ENCODE results near the gene KAZN.

The KAZN gene

GRCh38 chr1:14949836-14950713, 351.6 kb downstream of the KAZN start:
- no peaks in the 10 kb centered on the region for H3K27me3 ChIP-seq (ENCODE audit: control insufficient read depth, insufficient read depth, low read length)
- no peak overlapping the region for H3K4me3 ChIP-seq (ENCODE audit: low read depth, low read length)
- H3K27ac ChIP-seq (ENCODE audit: low read depth, low read length) = no peak overlapping the region
- H3K4me1 ChIP-seq (ENCODE audit: control insufficient read depth, insufficient read depth, low read length) = peaks cover 35% of the 10 kb centered on the region
- no peak overlapping the region for H3K9ac ChIP-seq (ENCODE audit: low read length)
- H3K9me3 ChIP-seq (ENCODE audit: control insufficient read depth, insufficient read depth, low read depth, low read length) = peaks cover 10% of the 10 kb centered on the region
- H3K36me3 ChIP-seq (ENCODE audit: control insufficient read depth, insufficient read depth, low read length) = no peaks in the 10 kb centered on the region

GRCh38 chr1:14951766-14952165, 353.3 kb downstream of the KAZN start:
- peaks cover 10% of the 10 kb centered on the region for H3K9me3 ChIP-seq (ENCODE audit: control insufficient read depth, insufficient read depth, low read depth, low read length)
- no peak overlapping the region for H3K4me3 ChIP-seq (ENCODE audit: low read depth, low read length)
- H3K9ac ChIP-seq (ENCODE audit: low read length) = no peak overlapping the region
- no peak overlapping the region for H3K27ac ChIP-seq (ENCODE audit: low read depth, low read length)
- peaks cover 23% of the 10 kb centered on the region for H3K4me1 ChIP-seq (ENCODE audit: control insufficient read depth, insufficient read depth, low read length)
- H3K36me3 ChIP-seq (ENCODE audit: control insufficient read depth, insufficient read depth, low read length) = no peaks in the 10 kb centered on the region
- H3K27me3 ChIP-seq (ENCODE audit: control insufficient read depth, insufficient read depth, low read length) = no peaks in the 10 kb centered on the region

DNA sequence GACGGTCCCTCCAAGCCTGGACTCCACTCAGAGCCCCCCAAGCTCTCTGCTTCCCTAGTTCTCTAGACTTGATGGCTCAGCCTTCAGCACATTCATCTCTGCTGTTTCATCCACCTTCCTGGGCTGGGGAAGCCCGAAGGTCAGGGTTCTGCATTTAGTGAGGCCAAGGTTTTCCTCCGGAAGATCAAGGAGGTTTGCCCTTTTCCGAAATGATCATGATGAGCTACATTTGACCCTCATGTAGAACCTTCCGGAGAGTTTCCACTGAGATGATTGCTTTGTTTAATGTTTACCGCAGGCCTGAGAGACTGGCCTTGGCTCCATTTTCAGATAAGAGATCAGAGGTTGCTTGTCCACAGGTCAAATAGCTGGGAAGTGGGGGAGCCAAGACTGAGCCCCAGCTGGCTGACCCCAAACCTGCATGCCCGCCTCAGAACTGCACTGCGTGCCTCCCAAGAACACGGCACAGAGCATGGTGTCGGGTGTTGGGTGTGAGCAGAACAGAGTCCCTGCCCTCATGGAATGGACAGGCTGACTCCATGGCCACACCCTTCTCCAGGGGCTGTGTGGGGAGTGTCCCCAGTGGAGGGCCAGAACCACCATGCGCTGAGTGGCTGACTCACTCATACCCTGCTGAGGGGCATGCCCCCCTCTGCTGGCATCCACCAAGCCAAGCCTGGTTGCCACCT, 354.3 kb downstream of the KAZN start:
- peaks cover 20% of the 10 kb centered on the region for H3K4me1 ChIP-seq (ENCODE audit: control insufficient read depth, insufficient read depth, low read length)

GRCh38 chr1:14954210-14954609, 355.7 kb downstream of the KAZN start:
- peaks cover 20% of the 10 kb centered on the region for H3K4me1 ChIP-seq (ENCODE audit: control insufficient read depth, insufficient read depth, low read length)
- H3K36me3 ChIP-seq (ENCODE audit: control insufficient read depth, insufficient read depth, low read length) = no peaks in the 10 kb centered on the region
- no peak overlapping the region for H3K27ac ChIP-seq (ENCODE audit: low read depth, low read length)
- peaks cover 10% of the 10 kb centered on the region for H3K9me3 ChIP-seq (ENCODE audit: control insufficient read depth, insufficient read depth, low read depth, low read length)
- H3K9ac ChIP-seq (ENCODE audit: low read length) = no peak overlapping the region
- no peaks in the 10 kb centered on the region for H3K27me3 ChIP-seq (ENCODE audit: control insufficient read depth, insufficient read depth, low read length)
- no peak overlapping the region for H3K4me3 ChIP-seq (ENCODE audit: low read depth, low read length)

More for the DNA sequence above, 354.3 kb downstream of the KAZN start:
- Histone ChIP-seq H3K9ac (ENCODE audit: low read length) (no peak overlapping the region), H3K9me3 (ENCODE audit: control insufficient read depth, insufficient read depth, low read depth, low read length) (peaks cover 10% of the 10 kb centered on the region), H3K27ac (ENCODE audit: low read depth, low read length) (no peak overlapping the region), H3K27me3 (ENCODE audit: control insufficient read depth, insufficient read depth, low read length) (no peaks in the 10 kb centered on the region), H3K36me3 (ENCODE audit: control insufficient read depth, insufficient read depth, low read length) (no peaks in the 10 kb centered on the region), H3K4me3 (ENCODE audit: low read depth, low read length) (no peak overlapping the region)

DNA sequence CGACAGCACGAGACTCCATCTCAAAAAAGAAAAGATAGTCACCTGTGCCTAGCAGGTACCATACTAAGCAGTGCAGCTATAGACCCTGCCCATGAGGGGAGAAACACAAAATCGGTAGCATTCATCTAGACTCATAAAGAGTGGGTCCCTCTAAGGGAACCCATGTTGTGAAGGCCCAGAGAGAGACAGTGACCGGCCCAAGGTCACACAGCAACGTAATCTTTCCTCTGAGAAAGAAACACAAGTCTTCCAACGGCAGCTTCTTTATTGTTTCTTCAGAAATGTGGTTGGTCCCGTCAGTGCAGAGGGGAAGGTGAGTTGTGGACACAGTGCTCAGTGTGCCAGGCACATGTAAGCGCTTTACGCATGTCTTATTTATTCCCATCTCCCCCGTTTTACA, 356.4 kb downstream of the KAZN start:
- Histone ChIP-seq H3K4me1 (ENCODE audit: control insufficient read depth, insufficient read depth, low read length) (peaks cover 12% of the 10 kb centered on the region), H3K27ac (ENCODE audit: low read depth, low read length) (no peak overlapping the region), H3K4me3 (ENCODE audit: low read depth, low read length) (no peak overlapping the region), H3K9ac (ENCODE audit: low read length) (no peak overlapping the region), H3K9me3 (ENCODE audit: control insufficient read depth, insufficient read depth, low read depth, low read length) (peaks cover 10% of the 10 kb centered on the region), H3K36me3 (ENCODE audit: control insufficient read depth, insufficient read depth, low read length) (no peaks in the 10 kb centered on the region), H3K27me3 (ENCODE audit: control insufficient read depth, insufficient read depth, low read length) (no peaks in the 10 kb centered on the region)

DNA sequence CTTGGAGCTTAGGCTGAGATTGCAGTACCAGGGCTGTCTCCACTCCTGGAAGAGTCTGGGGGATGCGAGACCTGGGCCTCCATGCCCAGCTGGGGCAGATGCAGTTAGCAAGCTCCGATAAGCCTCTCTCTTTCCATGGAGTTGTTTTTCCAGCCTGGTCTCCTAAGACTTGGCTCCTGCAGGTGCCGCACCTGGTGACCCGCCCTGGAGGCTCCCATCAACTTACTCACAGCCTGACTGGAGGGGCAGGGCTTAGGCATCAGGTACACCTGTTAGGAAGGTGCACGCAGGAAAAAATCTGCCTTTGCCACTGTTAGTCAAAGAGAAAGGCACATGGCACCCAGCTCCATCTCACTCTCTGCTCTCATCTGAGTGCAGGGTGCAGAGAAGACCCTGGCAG, 356.9 kb downstream of the KAZN start:
- Histone ChIP-seq H3K27me3 (ENCODE audit: control insufficient read depth, insufficient read depth, low read length) (no peaks in the 10 kb centered on the region), H3K27ac (ENCODE audit: low read depth, low read length) (no peak overlapping the region)

DNA sequence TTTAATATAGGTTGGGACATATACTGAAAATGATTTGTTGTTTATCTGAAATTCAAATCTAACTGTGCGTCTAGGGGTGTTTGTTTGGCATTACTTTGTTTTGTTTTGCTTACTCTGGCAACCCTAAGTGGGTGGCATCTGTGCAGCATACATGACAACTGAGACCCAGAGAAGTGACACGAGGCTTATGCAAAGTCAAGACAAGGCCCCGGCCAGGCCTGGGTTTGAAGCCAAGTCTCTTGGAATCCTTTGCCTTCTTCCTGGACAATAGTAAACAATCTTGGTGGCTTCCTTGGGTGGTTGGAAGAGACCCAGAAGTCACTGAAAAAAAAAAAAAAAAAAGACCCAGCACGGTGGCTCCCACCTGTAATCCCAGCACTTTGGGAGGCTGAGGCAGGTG, 357.5 kb downstream of the KAZN start:
- Histone ChIP-seq H3K4me3 (ENCODE audit: low read depth, low read length) (no peak overlapping the region), H3K9ac (ENCODE audit: low read length) (no peak overlapping the region), H3K27me3 (ENCODE audit: control insufficient read depth, insufficient read depth, low read length) (no peaks in the 10 kb centered on the region), H3K36me3 (ENCODE audit: control insufficient read depth, insufficient read depth, low read length) (peaks cover 2% of the 10 kb centered on the region; the same call in 1 of the 2 replicates), H3K9me3 (ENCODE audit: control insufficient read depth, insufficient read depth, low read depth, low read length) (peaks cover 10% of the 10 kb centered on the region), H3K27ac (ENCODE audit: low read depth, low read length) (no peak overlapping the region), H3K4me1 (ENCODE audit: control insufficient read depth, insufficient read depth, low read length) (peaks cover 3% of the 10 kb centered on the region; the same call in 1 of the 2 replicates)

More for the DNA sequence above, 356.9 kb downstream of the KAZN start:
- no peak overlapping the region for H3K9ac ChIP-seq (ENCODE audit: low read length)
- peaks cover 8% of the 10 kb centered on the region for H3K4me1 ChIP-seq (ENCODE audit: control insufficient read depth, insufficient read depth, low read length)
- no peak overlapping the region for H3K4me3 ChIP-seq (ENCODE audit: low read depth, low read length)
- no peaks in the 10 kb centered on the region for H3K36me3 ChIP-seq (ENCODE audit: control insufficient read depth, insufficient read depth, low read length)
- H3K9me3 ChIP-seq (ENCODE audit: control insufficient read depth, insufficient read depth, low read depth, low read length) = peaks cover 10% of the 10 kb centered on the region

GRCh38 chr1:14956579-14957195, 358.2 kb downstream of the KAZN start:
- no peak overlapping the region for H3K27ac ChIP-seq (ENCODE audit: low read depth, low read length)
- H3K9me3 ChIP-seq (ENCODE audit: control insufficient read depth, insufficient read depth, low read depth, low read length) = peaks cover 10% of the 10 kb centered on the region
- H3K4me3 ChIP-seq (ENCODE audit: low read depth, low read length) = no peak overlapping the region
- H3K9ac ChIP-seq (ENCODE audit: low read length) = no peak overlapping the region
- no peaks in the 10 kb centered on the region for H3K27me3 ChIP-seq (ENCODE audit: control insufficient read depth, insufficient read depth, low read length)
- peaks cover 4% of the 10 kb centered on the region; the same call in 1 of the 2 replicates for H3K36me3 ChIP-seq (ENCODE audit: control insufficient read depth, insufficient read depth, low read length)
- H3K4me1 ChIP-seq (ENCODE audit: control insufficient read depth, insufficient read depth, low read length) = peaks cover 3% of the 10 kb centered on the region; the same call in 1 of the 2 replicates

DNA sequence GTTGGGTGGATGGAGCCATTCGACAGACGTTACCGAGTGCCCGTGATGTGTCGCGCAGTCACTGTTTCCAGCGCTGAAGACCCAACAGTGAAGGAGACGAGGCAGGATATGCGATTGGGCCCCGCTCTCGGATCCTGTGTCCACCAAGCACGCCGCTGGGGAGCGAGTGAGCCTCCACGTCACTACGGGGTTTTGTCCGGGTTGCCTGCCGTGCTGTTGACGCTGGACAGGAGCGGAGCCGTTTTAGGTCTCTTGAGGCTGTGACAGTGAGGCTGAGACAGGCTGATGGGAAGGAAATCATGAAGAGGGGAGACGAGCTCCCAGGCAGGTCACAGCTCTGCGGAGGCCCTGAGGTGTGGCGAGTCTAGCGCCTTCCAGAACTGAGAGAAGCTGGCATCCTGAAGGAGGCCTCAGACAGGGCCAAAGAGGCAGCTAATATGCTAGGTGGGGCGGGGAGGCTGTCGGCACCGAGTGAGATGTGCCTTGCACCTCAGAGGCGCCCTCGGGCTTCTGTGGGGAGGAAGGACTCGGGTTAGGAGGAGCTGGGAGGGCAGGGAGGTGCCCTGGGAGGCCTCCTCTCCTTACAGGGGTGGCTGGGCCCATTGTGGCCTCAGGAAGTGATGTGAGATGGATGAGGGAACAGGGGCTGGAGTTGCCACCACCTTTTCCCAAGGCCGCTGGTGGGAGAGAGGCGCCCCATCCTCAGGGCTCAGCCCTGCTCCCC, 359.1 kb downstream of the KAZN start:
- Histone ChIP-seq H3K9me3 (ENCODE audit: control insufficient read depth, insufficient read depth, low read depth, low read length) (peaks cover 10% of the 10 kb centered on the region), H3K4me1 (ENCODE audit: control insufficient read depth, insufficient read depth, low read length) (peaks cover 3% of the 10 kb centered on the region; the same call in 1 of the 2 replicates), H3K27me3 (ENCODE audit: control insufficient read depth, insufficient read depth, low read length) (no peaks in the 10 kb centered on the region), H3K36me3 (ENCODE audit: control insufficient read depth, insufficient read depth, low read length) (peaks cover 4% of the 10 kb centered on the region; the same call in 1 of the 2 replicates), H3K4me3 (ENCODE audit: low read depth, low read length) (no peak overlapping the region), H3K27ac (ENCODE audit: low read depth, low read length) (no peak overlapping the region), H3K9ac (ENCODE audit: low read length) (no peak overlapping the region)

GRCh38 chr1:14958249-14959058, 360.0 kb downstream of the KAZN start:
- Histone ChIP-seq H3K4me3 (ENCODE audit: low read depth, low read length) (no peak overlapping the region), H3K9ac (ENCODE audit: low read length) (no peak overlapping the region), H3K4me1 (ENCODE audit: control insufficient read depth, insufficient read depth, low read length) (peaks cover 3% of the 10 kb centered on the region; the same call in 1 of the 2 replicates), H3K27me3 (ENCODE audit: control insufficient read depth, insufficient read depth, low read length) (no peaks in the 10 kb centered on the region), H3K36me3 (ENCODE audit: control insufficient read depth, insufficient read depth, low read length) (peaks cover 9% of the 10 kb centered on the region; the same call in 1 of the 2 replicates), H3K27ac (ENCODE audit: low read depth, low read length) (no peak overlapping the region), H3K9me3 (ENCODE audit: control insufficient read depth, insufficient read depth, low read depth, low read length) (peaks cover 4% of the 10 kb centered on the region)
